Measurements from ENCODE around the gene RPSA.

The RPSA gene

GRCh38 chr3:39460677-39461076 is 54.2 kb downstream of the RPSA start:
- DNase-seq: no peak
